Panc1 (cell line): ENCODE measurements around the gene TFF1.

Experiments
- TF ChIP-seq, protein P1 (sequence below): fragments of 450-650 bp; IDR thresholded peaks from 2 replicates; pipeline ENCODE4 v1.5.1; 2017; ENCODE audit warnings: mild to moderate bottlenecking
- TF ChIP-seq, protein P2 (sequence below), 2 experiments: IDR thresholded peaks; 2 replicates each; pipeline ENCODE4 v1.6.1; 2011 to 2012; ENCODE audit warnings: low read depth in 2 of 2, control low read depth in 1 of 2, low read length in 1 of 2, mild to moderate bottlenecking in 1 of 2, moderate library complexity in 1 of 2; ENCODE audit not compliant: insufficient read depth in 1 of 2

DNA sequence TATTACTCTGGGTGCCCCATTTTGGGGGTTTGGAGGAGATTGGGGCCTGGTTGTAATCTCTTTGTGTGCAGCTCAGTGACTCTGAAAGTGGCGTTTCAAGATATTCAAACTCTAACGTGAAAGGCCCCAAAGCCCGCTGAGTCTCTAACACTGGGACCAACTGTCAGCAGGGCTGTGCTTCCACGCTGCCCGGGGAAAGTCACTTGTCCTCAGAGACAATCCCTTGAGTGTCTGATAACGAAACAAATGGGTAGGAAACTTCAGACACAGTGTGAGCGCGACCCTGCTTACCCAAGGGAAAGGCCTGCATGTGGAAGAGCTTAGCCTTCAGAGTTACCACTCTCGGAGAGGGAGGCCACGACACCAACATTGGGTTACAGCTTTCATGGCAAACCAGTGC is 38.2 kb upstream of the TFF1 start:
- TF ChIP-seq, protein P1, sequence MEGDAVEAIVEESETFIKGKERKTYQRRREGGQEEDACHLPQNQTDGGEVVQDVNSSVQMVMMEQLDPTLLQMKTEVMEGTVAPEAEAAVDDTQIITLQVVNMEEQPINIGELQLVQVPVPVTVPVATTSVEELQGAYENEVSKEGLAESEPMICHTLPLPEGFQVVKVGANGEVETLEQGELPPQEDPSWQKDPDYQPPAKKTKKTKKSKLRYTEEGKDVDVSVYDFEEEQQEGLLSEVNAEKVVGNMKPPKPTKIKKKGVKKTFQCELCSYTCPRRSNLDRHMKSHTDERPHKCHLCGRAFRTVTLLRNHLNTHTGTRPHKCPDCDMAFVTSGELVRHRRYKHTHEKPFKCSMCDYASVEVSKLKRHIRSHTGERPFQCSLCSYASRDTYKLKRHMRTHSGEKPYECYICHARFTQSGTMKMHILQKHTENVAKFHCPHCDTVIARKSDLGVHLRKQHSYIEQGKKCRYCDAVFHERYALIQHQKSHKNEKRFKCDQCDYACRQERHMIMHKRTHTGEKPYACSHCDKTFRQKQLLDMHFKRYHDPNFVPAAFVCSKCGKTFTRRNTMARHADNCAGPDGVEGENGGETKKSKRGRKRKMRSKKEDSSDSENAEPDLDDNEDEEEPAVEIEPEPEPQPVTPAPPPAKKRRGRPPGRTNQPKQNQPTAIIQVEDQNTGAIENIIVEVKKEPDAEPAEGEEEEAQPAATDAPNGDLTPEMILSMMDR: no peak
- TF ChIP-seq, protein P2, sequence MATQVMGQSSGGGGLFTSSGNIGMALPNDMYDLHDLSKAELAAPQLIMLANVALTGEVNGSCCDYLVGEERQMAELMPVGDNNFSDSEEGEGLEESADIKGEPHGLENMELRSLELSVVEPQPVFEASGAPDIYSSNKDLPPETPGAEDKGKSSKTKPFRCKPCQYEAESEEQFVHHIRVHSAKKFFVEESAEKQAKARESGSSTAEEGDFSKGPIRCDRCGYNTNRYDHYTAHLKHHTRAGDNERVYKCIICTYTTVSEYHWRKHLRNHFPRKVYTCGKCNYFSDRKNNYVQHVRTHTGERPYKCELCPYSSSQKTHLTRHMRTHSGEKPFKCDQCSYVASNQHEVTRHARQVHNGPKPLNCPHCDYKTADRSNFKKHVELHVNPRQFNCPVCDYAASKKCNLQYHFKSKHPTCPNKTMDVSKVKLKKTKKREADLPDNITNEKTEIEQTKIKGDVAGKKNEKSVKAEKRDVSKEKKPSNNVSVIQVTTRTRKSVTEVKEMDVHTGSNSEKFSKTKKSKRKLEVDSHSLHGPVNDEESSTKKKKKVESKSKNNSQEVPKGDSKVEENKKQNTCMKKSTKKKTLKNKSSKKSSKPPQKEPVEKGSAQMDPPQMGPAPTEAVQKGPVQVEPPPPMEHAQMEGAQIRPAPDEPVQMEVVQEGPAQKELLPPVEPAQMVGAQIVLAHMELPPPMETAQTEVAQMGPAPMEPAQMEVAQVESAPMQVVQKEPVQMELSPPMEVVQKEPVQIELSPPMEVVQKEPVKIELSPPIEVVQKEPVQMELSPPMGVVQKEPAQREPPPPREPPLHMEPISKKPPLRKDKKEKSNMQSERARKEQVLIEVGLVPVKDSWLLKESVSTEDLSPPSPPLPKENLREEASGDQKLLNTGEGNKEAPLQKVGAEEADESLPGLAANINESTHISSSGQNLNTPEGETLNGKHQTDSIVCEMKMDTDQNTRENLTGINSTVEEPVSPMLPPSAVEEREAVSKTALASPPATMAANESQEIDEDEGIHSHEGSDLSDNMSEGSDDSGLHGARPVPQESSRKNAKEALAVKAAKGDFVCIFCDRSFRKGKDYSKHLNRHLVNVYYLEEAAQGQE (IDR thresholded peaks at IDR 0.05; ENCODE audit: insufficient read depth in 1 of 2, low read depth in 2 of 2, low read length in 1 of 2): no peak
